Measurements from ENCODE around the gene PIM2.

The PIM2 gene

GRCh38 chrX:48918643-48919340 is at the start of gene PIM2:
TSS of gene PIM2 (minus strand) at chrX:48919024. CDS start at chrX:48918834, 190 bp downstream.
- Histone ChIP-seq H3K79me2 (ENCODE audit: insufficient read depth, low read depth) (peaks cover 58% of the 10 kb centered on the region), H3K4me2 (peak within 1 kb of the TSS; percentile 96), H4K20me1 (ENCODE audit: insufficient read depth) (peaks cover 35% of the 10 kb centered on the region), H3K4me1 (ENCODE audit: low read depth, poor library complexity, severe bottlenecking) (peaks cover 52% of the 10 kb centered on the region), H3K27ac (peak within 1 kb of the TSS; percentile 93), H3K27me3 (ENCODE audit: insufficient read depth, low read depth) (no peaks in the 10 kb centered on the region), H3K9ac (peak within 1 kb of the TSS; percentile 96), H2AFZ (ENCODE audit: low read depth) (no peak within 1 kb of the TSS), H3K36me3 (ENCODE audit: insufficient read depth) (peaks cover 17% of the 10 kb centered on the region; the same call in 1 of the 2 replicates), H3K4me3 (IDR thresholded peaks at IDR 0.05; ENCODE audit: insufficient read depth, low read depth, low read length) (no peak within 1 kb of the TSS)
- TF ChIP-seq CTCF (conservative IDR thresholded peaks at IDR 0.05; ENCODE audit: low read depth, low read length), result no peak

DNA sequence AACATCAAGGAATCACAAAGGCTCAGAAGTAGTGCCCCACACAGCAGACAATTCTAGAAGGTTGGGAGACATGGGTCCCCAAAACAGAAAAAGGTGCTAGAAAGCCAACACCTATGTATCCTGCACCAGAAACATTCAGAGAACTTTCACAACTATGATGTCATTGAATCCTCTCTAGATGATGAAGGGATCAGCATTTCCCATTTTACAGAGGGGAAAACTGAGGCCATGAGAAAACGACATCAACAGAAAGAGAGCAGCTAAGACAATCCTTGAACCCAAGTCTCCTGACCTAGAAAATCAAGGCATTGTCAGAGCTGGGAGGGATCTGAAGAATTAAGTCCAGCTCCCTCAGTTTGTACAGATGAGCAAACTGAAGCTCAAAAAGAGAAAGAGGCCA is 49.6 kb upstream of the PIM2 start:
- TF ChIP-seq CTCF (conservative IDR thresholded peaks at IDR 0.05; ENCODE audit: low read depth, low read length), result no peak
- no peaks in the 10 kb centered on the region for H4K20me1 ChIP-seq (ENCODE audit: insufficient read depth)
- H3K4me3 ChIP-seq (IDR thresholded peaks at IDR 0.05; ENCODE audit: insufficient read depth, low read depth, low read length), result no peak overlapping the region
- H3K36me3 ChIP-seq (ENCODE audit: insufficient read depth), result no peaks in the 10 kb centered on the region
- no peaks in the 10 kb centered on the region for H3K4me1 ChIP-seq (ENCODE audit: low read depth, poor library complexity, severe bottlenecking)
- H3K79me2 ChIP-seq (ENCODE audit: insufficient read depth, low read depth), result no peaks in the 10 kb centered on the region
- no peaks in the 10 kb centered on the region for H3K27me3 ChIP-seq (ENCODE audit: insufficient read depth, low read depth)
- H3K27ac ChIP-seq, result no peak overlapping the region
- H3K4me2 ChIP-seq, result no peak overlapping the region
- H3K9ac ChIP-seq, result no peak overlapping the region
- H2AFZ ChIP-seq (ENCODE audit: low read depth), result no peak overlapping the region

- Histone ChIP-seq H3K79me2 (ENCODE audit: insufficient read depth, low read depth) (no peaks in the 10 kb centered on the region), H3K9ac (no peak overlapping the region), H3K4me1 (ENCODE audit: low read depth, poor library complexity, severe bottlenecking) (no peaks in the 10 kb centered on the region), H3K36me3 (ENCODE audit: insufficient read depth) (no peaks in the 10 kb centered on the region), H3K27ac (no peak overlapping the region), H3K4me3 (IDR thresholded peaks at IDR 0.05; ENCODE audit: insufficient read depth, low read depth, low read length) (no peak overlapping the region), H3K4me2 (no peak overlapping the region), H2AFZ (ENCODE audit: low read depth) (no peak overlapping the region), H4K20me1 (ENCODE audit: insufficient read depth) (no peaks in the 10 kb centered on the region), H3K27me3 (ENCODE audit: insufficient read depth, low read depth) (no peaks in the 10 kb centered on the region)
- no peak for TF ChIP-seq CTCF (conservative IDR thresholded peaks at IDR 0.05; ENCODE audit: low read depth, low read length)
Measured at GRCh38 chrX:48966796-48967579, 48.2 kb upstream of the PIM2 start.

DNA sequence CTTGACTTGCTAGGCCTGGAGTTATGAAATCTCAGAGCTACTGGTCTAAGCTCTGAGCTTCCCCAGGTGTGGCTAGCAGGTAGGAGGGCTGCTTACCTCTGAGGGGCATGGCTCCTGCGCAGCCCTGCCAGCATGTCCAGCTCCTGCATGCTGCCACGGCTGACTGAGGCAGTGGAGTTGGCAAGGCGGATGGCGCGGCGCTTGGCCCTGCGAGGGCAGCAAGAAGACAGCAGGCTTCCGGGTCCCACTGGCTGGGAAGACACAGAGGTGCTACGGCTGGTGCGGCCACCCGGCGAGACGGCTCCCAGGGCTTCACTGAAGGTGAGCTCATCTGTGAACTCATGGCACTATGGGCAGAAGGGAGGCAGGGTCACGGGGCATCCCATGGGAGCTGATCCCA is 47.1 kb upstream of the PIM2 start:
- Histone ChIP-seq H2AFZ (ENCODE audit: low read depth) (no peak overlapping the region), H3K9ac (no peak overlapping the region), H3K4me3 (IDR thresholded peaks at IDR 0.05; ENCODE audit: insufficient read depth, low read depth, low read length) (no peak overlapping the region), H3K79me2 (ENCODE audit: insufficient read depth, low read depth) (no peaks in the 10 kb centered on the region), H3K4me2 (no peak overlapping the region), H3K4me1 (ENCODE audit: low read depth, poor library complexity, severe bottlenecking) (no peaks in the 10 kb centered on the region), H3K36me3 (ENCODE audit: insufficient read depth) (no peaks in the 10 kb centered on the region), H3K27me3 (ENCODE audit: insufficient read depth, low read depth) (no peaks in the 10 kb centered on the region), H3K27ac (no peak overlapping the region), H4K20me1 (ENCODE audit: insufficient read depth) (no peaks in the 10 kb centered on the region)
- TF ChIP-seq CTCF (conservative IDR thresholded peaks at IDR 0.05; ENCODE audit: low read depth, low read length), result no peak
